Inferior parietal cortex (tissue), 1 donor: ENCODE data around the gene PAQR4.

Experiments
- DNase-seq: peaks from one replicate; pipeline ENCODE4 v3.0.0-alpha.2; 2016; ENCODE audit errors: extremely low spot score

PAQR4 gene

DNA sequence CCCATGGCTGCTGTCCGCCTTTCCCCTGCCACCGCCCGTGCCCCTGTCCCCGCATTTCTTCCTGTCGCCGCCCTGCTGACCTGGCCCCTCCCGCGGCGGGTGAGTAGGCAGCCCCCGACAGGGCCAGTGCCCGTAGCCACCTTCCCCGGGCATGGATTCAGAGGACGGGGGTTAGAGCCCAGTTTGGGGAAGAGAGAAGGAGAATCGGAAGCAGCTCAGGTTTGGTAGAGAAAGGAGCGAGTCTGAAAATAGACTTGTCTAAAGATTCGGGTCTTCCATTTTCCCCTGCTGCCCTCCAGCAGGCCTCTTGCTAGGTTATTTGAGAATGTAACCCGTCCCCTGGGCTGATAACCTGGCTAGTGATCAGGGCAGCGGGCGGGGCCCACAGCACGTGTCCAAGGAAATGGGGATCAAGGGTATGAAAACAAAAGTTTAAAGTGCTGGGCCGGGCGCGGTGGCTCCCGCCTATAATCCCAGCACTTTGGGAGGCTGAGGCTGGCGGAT is 35.7 kb downstream of the PAQR4 start:
- DNase-seq = no peak

DNA sequence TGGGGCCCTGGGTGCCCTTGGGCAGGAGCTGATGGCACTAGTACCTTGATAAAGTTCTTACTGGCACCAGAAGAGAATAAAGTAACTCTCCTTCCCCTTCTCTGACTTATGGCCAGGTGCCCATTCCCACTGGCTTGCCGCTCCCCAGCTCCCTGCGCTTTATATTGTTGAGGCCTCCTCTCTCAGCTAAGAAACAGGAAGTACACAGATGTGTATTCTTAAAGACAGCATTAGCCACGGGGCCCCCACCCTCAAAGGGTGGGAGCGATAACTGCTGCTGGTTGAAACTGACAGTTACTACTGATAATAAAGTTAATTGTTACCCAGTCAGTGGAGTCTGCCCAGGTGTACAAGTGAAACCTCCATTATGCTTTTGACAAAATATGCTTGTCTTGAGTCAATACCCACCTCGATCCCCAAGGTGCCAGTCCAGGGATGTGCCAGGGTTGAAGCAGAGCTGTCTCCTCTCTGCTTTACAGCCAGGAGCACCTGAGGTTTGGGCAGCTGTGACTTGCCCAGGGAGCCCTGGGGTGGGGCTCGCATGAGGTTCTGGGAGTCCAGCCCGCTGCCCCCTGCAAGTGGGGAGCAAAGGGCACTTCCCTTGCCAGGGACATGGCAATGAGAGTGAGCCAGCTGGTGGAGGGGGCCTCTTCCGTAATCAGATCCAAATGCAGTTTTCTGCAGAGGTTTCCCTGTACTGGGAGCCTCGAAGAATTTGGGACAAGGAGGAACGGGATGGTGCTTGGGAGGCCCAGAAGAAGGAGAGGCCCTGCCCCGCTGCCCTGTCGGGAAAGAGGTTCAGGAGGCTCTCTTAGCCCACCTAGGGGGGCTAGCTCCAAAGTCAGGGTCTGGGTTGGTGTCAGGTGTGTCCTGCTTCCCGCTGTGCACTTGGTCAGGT is 38.2 kb downstream of the PAQR4 start:
- DNase-seq = no peak

DNA sequence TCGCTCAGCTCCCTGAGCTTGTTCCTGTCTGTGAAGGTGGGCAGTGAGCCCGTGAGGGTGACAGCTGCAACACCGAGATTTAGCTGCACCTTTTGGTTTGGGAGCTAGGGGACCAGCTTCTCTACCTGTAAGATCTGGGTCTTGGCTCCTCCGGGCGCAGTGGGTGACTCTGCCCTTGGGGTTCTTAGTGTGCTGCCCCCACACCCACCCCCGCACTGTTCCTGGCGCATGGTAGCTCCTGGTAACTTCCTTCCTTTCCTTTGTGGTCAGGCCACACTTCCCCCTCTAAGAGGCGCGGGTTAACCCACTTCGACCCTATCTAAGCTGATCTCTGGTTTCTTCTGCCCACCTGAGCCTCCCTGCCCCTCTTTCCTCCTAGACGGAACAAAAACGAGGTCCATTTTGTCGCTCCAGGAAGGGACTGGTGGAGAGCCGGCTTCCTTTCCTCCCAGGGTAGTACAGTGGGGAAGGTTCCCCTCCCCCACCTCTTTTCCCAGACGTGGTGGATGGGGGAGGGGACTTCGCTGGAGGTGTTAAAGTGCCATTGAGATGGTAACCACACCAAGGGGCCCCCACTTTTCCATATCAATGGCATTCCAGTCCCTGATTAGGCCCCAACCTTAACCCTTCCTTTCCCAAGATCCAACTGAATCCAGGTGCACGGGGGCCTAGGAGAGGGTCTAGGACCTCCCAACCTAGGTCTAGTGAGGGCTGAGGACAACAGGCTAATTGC is 39.0 kb downstream of the PAQR4 start:
- DNase-seq = no peak

DNA sequence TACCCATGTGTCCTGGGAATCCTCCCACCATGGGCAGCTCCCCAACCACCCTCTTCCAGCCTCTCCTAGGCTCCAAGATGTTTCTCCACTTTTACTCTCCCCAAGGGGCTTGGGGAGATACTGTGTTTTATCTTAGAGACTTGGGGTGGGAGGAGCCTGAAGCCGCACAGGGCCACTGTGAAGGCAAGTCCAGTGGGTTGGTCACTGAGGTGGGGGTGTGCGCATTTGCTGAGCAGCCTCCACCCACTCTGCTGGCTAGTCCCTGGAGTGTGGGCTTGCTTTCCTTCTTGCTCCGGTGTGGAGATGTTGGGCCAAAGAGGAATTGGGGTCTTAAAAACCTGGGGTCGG is 39.5 kb downstream of the PAQR4 start:
- no peak for DNase-seq

DNA sequence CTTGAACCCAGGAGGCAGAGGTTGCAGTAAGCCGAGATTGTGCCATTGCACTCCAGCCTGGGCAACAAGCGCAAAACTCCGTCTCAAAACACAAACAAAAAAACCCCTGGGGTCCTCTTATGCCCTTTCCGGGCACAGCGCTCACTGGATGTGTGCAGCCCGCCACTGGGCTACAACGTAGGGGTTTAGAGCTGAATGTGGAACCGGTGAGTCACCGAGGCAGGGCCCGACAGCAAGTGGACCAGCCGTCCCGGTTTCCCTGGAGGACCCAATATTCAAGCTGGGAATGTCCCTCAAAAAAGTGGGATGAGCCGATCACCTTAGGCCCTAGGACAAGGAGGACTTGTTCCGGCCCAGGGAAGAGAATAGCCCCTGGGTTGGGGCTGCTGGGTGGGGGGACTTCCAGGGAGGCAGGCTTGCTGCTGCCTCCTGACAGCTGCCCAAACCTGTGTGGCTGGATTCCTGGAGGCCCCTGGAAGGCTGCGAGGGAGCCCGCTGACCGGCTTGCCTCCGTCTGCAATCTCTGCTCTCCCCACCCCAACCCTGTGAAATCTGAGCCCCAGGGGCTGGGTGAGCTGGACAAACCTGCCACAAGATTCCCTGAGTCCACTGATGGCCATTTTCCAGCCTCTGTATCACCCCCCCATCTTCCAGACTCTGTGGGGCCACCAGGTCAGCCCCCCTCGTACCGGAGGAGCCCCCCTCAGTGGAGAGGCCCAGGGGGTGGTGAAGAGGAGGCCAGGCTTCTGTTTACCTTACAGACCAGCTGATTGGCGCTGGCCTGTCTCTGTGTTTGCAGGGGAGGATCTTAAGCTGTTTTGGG is 40.6 kb downstream of the PAQR4 start:
- DNase-seq = no peak

DNA sequence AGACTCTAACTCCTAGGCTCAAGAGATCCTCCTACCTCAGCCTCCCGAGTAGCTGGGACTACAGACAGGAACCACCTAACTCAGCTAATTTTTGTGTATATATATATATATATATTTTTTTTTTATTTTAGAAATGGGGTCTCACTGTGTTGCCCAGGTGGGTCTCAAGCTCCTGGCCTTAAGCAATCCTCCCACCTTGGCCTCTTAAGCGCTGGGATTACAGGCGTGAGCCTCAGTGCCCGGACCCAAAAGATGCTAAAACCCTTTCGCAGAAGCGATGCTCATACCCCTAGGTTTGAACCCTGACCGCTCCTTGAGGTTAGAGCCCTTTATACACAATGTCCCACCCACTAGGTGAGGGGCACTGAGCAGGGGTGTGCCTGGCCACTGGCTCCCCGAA is 41.4 kb downstream of the PAQR4 start:
- DNase-seq = no peak

DNA sequence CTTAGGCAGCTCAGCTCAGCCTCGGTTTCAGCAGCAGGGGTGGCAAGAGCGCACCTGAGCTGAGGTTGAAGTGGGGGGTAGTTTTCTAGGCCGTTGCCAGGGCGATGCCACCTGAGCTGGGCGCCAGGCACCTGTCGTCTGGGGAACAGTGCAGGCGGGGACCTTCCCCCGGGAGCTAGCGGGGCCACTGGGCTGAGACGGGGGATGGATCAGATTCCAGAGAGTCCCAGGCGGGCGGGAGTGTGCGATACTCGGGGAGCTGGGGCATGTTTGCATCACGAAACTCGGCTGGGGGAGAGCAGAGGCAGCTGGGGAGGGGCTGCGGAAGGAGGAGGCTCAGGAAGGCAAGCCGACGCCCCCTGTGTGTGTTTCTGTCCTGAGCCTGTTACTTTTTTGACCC is 43.1 kb downstream of the PAQR4 start:
- DNase-seq = no peak

DNA sequence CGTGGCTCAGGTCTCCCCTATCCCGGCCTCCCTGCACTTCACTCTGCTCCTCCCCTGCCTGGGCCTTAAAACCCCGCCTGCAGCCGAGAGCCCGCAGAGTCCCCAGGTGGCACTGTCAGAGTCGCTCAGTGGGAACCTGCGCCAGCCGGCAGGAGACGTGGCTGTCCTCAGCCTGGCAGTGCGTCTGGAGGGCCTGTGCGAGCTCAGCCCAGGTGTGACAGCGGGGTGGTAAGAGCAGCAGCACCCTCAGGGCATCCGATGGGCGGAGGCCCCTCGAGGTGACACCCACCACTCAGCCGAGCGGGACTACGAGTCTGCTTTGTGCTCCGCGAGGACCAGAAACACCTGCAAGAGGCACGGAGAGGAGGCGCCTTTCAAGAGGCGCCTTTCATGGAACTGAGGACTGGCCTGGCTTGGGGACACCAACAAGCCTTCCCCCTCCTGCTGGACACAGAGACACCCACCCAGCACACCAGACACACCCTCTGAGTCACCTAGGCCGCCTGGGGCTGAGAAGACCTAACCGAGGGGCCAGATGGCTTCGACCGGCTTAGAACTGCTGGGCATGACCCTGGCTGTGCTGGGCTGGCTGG is 43.8 kb downstream of the PAQR4 start, which contains the start of gene CLDN9:
Gene CLDN9, plus strand, starts transcription at position 96 of the 593 bp plus-strand sequence. Its CDS starts 440 bp downstream, at position 536.
- DNase-seq = no peak

DNA sequence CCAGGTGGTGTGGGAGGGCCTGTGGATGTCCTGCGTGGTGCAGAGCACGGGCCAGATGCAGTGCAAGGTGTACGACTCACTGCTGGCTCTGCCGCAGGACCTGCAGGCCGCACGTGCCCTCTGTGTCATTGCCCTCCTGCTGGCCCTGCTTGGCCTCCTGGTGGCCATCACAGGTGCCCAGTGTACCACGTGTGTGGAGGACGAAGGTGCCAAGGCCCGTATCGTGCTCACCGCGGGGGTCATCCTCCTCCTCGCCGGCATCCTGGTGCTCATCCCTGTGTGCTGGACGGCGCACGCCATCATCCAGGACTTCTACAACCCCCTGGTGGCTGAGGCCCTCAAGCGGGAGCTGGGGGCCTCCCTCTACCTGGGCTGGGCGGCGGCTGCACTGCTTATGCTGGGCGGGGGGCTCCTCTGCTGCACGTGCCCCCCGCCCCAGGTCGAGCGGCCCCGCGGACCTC is 44.4 kb downstream of the PAQR4 start:
- DNase-seq = no peak

DNA sequence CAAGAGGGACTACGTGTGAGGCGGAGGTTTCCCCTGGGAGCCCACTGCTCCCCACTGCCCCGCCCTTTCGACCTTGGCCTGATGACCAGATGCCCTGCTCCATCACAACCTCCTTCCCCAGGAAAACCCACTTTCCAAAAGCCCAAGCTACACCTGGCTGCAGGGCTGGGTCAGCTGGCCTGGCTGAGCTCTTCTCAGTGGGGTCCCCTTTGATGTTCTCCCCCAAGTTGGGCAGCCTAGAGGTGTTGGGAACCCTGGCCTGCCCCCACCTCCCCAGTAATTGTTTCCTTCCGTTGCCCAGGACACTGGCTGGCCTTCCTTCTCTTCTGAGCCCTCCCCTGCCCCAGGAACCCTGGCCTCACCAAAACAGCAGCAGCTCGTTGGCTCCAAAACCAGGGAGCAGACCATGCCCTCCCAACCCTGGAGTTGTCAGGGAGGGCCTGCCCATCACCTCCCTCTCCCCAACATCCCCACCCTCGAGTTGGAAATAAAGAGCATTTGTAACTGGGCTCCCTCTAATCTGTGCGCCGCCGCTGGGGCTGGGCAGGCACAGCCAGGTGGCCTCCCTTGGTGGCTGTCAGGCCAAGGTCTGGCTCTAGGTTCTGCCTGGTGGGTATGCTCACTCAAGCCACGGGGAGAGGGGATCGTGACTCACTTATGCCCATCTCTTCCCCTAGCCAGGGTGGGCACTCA is 45.0 kb downstream of the PAQR4 start:
- no peak for DNase-seq

DNA sequence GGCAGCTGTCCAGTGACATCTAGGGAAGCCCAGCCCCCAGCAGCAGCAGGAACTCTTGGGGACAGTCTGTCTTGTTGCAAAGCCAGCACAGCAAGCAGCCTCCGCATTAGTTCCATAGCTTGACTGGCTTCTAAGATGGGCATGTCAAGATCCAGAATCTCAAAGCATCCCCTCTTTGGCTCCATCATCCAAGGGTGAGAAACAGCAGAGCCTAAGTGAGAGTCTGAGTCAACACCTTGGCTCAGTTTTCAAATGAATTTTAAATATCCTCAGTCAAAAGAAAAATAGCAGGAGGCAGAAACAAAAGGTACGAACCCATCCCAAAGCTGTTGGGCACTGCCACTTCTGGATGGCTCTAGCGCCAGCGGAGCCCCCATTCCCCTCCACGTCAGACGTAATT is 45.8 kb downstream of the PAQR4 start:
- no peak for DNase-seq

DNA sequence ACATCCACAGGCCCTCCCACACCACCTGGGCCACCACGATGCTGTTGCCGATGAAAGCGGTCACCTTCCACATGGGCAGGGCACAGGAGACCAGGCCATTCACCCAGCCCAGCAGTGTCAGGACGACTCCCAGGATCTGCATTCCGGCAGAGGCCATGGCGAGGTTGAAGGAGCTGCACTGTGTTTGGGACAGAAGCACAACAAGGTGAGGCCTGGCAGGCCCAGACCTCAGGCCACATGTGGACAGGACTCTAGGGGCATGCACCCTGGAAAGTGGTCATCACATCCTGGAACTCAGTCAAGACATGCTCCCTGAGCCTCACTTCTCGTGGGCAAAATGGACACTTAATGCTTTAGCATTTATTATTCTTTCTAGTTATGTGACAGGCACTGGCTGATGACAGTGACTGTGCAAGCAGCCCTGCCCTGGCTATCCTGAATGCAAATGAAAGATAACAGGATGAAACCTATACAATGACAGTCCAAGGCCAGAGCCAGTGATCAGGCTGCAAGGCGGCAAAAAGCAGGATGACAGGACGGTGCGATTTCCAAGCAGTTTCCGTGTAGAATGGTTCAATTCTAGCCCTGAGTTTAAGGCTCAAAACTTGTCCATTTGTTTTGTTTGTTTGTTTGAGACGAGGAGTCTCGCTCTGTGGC is 46.8 kb downstream of the PAQR4 start:
- DNase-seq = no peak

DNA sequence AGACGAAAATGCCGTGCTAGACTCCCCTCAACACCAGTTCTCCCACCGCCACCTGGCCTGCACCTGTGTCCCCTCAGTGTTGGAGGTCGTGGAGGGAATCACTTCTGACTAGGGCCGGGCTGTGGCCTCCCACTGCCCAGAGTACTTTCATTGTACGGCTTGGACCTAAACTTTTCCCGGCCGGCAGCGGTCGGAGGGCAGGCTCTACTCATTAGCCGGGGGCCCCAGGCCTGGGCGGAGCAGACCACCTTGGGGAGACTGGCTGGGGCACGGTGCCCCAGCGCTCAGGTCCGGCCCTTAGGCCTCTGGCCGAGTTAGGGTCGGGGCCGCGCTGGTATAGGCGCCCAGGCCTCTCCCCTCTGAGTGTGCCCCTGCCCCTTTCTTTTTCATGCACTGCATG is 48.2 kb downstream of the PAQR4 start:
- no peak for DNase-seq

DNA sequence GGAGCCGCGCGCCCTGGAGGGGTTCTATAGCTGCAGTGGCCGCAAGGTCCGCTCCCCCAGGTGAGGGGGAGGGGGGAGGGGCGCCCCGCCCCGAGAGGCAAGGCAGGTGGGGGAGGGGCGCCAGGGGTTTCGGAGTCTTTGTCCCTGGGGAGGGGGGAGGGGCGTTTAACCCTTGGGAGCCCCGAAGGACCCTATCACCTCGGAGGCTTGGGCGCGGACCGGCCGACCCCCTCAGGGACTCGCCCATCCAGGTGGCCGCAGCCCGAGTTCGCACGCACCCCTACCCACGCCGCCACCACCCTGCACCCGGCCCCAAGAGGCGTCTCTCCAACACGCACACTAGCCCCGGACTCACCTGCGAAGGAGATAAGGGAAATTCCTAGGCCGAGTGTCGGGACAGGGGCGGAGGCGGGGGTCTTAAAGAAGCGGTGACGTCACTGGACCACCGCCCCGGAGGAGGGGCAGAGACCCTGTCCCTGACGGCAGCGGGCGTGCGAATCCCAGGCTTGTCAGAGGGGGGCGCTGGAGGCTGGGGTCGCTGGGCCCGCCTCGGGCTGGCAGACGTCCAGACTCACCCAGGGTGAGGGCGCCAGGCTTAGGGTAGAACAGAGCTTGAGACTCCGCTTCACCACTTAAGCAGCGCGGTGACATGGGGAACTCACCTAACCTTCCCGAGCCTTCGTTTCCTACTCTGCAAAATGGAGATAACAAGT is 48.8 kb downstream of the PAQR4 start, which contains the start of gene CLDN6:
Gene CLDN6, minus strand, starts transcription at position 390 of the 713 bp plus-strand sequence. CDS start 2,162 bp downstream, outside the sequence.
- DNase-seq = no peak

DNA sequence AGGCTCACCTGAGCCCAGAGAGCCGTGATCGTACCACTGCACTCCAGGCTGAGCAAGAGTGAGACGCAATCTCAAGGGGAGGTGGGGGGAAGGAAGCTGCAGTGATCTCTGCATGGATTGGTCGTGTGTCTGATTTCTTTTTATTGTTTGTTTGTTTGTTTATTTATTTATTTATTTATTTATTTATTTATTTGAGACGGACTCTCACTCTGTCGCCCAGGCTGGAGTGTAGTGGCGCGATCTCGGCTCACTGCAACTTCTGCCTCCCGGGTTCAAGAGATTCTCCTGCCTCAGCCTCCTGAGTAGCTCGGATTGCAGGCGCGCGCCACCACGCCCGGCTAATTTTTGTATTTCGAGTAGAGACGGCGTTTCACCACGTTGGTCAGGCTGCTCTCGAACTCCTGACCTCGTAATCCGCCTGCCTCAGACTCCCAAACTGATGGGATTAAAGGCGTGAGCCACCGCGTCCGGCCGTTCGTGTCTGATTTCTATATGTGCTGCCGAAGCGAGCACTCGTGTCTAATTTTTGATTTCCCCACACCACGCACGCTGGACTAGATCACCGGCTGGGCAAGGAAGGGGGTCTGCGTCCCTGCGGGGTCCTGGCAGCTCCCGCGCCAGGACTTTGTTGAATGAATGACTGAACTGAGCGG is 50.6 kb downstream of the PAQR4 start:
- DNase-seq = no peak

DNA sequence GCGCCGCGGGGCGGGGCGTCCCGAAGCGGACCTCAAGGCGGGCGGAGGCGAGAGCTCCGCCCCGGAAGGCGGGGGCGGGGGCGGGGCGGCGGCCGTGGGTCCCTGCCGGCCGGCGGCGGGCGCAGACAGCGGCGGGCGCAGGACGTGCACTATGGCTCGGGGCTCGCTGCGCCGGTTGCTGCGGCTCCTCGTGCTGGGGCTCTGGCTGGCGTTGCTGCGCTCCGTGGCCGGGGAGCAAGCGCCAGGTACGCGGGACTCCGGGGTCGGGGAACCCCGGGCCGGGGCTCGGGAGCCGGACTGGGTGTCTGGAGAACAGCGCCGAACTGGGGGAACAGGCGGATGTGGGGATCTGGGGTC is 51.1 kb downstream of the PAQR4 start, which contains the start of gene TNFRSF12A:
Gene TNFRSF12A, plus strand, starts transcription at position 122 of the 357 bp plus-strand sequence. Its CDS starts 30 bp downstream, at position 152.
- no peak for DNase-seq

DNA sequence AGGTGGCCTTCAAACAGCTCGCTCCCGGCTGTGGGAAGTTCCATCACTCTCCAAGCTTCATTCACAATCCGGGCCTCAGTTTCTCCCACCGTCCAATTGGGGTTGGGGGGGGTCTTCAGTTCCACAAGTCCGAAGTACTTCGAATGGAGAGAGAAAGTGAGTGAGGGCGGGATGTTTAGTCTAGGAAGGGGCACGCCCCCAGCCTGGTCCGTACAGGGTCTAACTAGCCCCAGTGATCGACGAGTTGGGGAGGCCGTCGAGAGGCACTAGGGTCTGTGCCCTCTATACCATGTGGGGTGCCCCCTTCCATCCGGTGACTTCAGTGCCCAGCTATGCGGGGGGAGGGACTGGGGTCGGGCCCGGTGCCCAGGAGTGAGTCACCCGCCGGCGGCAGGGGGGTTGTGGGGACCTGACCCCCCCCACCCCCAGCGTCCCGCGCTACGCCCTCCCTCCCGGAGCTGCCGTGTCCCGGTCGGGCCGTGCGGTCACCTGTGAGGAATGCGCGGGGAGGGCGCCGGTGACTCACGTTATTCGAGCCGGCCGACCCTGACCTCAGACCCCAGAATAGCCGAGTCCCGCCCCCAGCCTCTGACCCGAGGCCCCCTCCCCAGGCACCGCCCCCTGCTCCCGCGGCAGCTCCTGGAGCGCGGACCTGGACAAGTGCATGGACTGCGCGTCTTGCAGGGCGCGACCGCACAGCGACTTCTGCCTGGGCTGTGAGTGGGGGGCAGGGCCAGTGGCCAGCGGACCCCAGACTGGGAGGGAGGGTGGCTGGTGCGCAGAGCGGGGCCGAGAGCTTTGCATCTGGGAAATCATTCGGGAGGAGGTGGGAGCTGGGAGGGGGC is 51.7 kb downstream of the PAQR4 start:
- DNase-seq = no peak
